GM12865 (cell line): ENCODE measurements around the gene NYAP2.

Source experiments
- DNase-seq: peaks from one replicate; pipeline ENCODE4 v3.0.0; 2010; ENCODE audit warnings: low read depth
- H3K4me3 ChIP-seq: 2 replicates; pipeline ENCODE4 v1.5.1; 2011; ENCODE audit warnings: mild to moderate bottlenecking, low read depth, low read length, control low read depth
- CTCF ChIP-seq: IDR thresholded peaks from 2 replicates; pipeline ENCODE4 v1.5.1; 2011; ENCODE audit warnings: low read length, control low read depth, low read depth, inconsistent platforms; ENCODE audit not compliant: insufficient read depth; ENCODE audit errors: missing control alignments

Gene NYAP2

GRCh38 chr2:225636558-225636957 is 237.0 kb downstream of the NYAP2 start:
- no peak for DNase-seq
- no peak for TF ChIP-seq CTCF
- no peak overlapping the region for H3K4me3 ChIP-seq

GRCh38 chr2:225637259-225637658 is 237.7 kb downstream of the NYAP2 start:
- no peak overlapping the region for H3K4me3 ChIP-seq
- no peak for DNase-seq

GRCh38 chr2:225640550-225640949 is 241.0 kb downstream of the NYAP2 start:
- no peak for TF ChIP-seq CTCF
- H3K4me3 ChIP-seq, result no peak overlapping the region
- no peak for DNase-seq

More at GRCh38 chr2:225637259-225637658, 237.7 kb downstream of the NYAP2 start:
- TF ChIP-seq CTCF, result no peak

- DNase-seq, result no peak
Observed at GRCh38 chr2:225649274-225649673, 249.8 kb downstream of the NYAP2 start.

GRCh38 chr2:225650041-225650440 is 250.5 kb downstream of the NYAP2 start:
- no peak for DNase-seq
- no peak for TF ChIP-seq CTCF
- H3K4me3 ChIP-seq, result no peak overlapping the region

More at GRCh38 chr2:225649274-225649673, 249.8 kb downstream of the NYAP2 start:
- no peak overlapping the region for H3K4me3 ChIP-seq
- no peak for TF ChIP-seq CTCF

GRCh38 chr2:225660262-225661131 is 261.0 kb downstream of the NYAP2 start:
- no peak overlapping the region for H3K4me3 ChIP-seq
- peak; percentile 73 for DNase-seq
- TF ChIP-seq CTCF, result peak; percentile 81
